Transverse colon (tissue), 4 donors: Measurements from ENCODE around the gene CENPQ. TPM values are rescaled to one million over a fixed set of nuclear protein-coding genes. Genes with fewer than 3 reads are reported as not detected.

Source experiments
- DNase-seq: peaks from one replicate; pipeline ENCODE4 v3.0.0-alpha.2; 2019
- H3K27ac ChIP-seq, 4 donors: fragments of 200-600 bp; sonication (generic); 2 replicates each; pipeline ENCODE4 v1.5.1; 2016 to 2018; ENCODE audit warnings: inconsistent platforms in 4 of 4
- H3K27me3 ChIP-seq: fragments of 200-600 bp; sonication (generic); 2 replicates; pipeline ENCODE4 v1.5.1; 2017; ENCODE audit warnings: inconsistent platforms
- H3K36me3 ChIP-seq, 4 donors: fragments of 200-600 bp; sonication (generic); 2 replicates each; pipeline ENCODE4 v1.5.1; 2017 to 2019; ENCODE audit warnings: inconsistent platforms in 4 of 4
- H3K4me1 ChIP-seq, 4 donors: fragments of 200-600 bp; sonication (generic); 2 replicates each; pipeline ENCODE4 v1.5.1; 2017 to 2020; ENCODE audit warnings: inconsistent platforms in 4 of 4
- H3K4me3 ChIP-seq, 4 donors: fragments of 200-600 bp; sonication (generic); 1 replicate in 1 of 4; 2 replicates in 3 of 4; pipeline versions ENCODE4 v1.5.1 to v1.6.1; 2017 to 2019; ENCODE audit warnings: inconsistent platforms in 4 of 4
- H3K9me3 ChIP-seq, 2 donors: fragments of 200-600 bp; sonication (generic); 2 replicates each; pipeline ENCODE4 v1.5.1; 2017 to 2019; ENCODE audit warnings: inconsistent platforms in 2 of 2
- CTCF ChIP-seq, 5 experiments: fragments of 200-600 bp in 3 of 5; fragments of 450-650 bp in 2 of 5; sonication (generic) in 3 of 5; IDR thresholded peaks; 1 replicate in 2 of 5; 2 replicates in 3 of 5; pipeline ENCODE4 v1.5.1; 2016 to 2017; ENCODE audit warnings: antibody characterized with exemption in 5 of 5, inconsistent platforms in 3 of 5, mild to moderate bottlenecking in 2 of 5, moderate library complexity in 1 of 5
- EP300 ChIP-seq: sonication (generic); formaldehyde crosslinking; IDR thresholded peaks from one replicate; pipeline ENCODE4 v1.6.1; 2017; ENCODE audit warnings: antibody characterized with exemption, low read depth
- POLR2A ChIP-seq: fragments of 450-650 bp; IDR thresholded peaks from one replicate; pipeline ENCODE4 v1.6.1; 2016; ENCODE audit warnings: antibody characterized with exemption, mild to moderate bottlenecking, moderate library complexity
- POLR2AphosphoS5 ChIP-seq, 3 donors: sonication (generic); formaldehyde crosslinking; IDR thresholded peaks; one replicate each; pipeline ENCODE4 v1.6.1; 2016; ENCODE audit warnings: antibody characterized with exemption in 3 of 3
- WGBS, 2 donors: methylation state at CpG; one replicate each; pipeline ENCODE4 v1.1.5; 2018; ENCODE audit warnings: low coverage in 1 of 2; 5-methylcytosine and 5-hydroxymethylcytosine counted together
- in situ Hi-C, 4 donors: fragments of 200-750 bp; cut with MboI; loops; one replicate each; pipeline versions ENCODE4 v1.15.0 to v1.15.1; 2017; ENCODE audit warnings: low sequenced_read_pairs in 3 of 4, low pct_ligation_motif_present in 1 of 4, low pct_unique_long_range_greater_than_20kb in 1 of 4
- intact Hi-C: fragments of 100-400 bp; cut with DNase I; formaldehyde crosslinking; loops from one replicate; pipeline ENCODE4 v1.15.1; 2023; ENCODE audit warnings: low total_unique reads
- total RNA-seq, 4 donors: library from RNA; depleted of rRNA; stranded (reverse); fragments of >200 nt; gene quantifications; one replicate each; pipeline ENCODE4 v1.1.0, GENCODE V29; 2016

The CENPQ gene
- total RNA-seq, 4 donors from 2014 or later: 1.7 to 3.0 (median 2.9) TPM; not detected in 1

DNA sequence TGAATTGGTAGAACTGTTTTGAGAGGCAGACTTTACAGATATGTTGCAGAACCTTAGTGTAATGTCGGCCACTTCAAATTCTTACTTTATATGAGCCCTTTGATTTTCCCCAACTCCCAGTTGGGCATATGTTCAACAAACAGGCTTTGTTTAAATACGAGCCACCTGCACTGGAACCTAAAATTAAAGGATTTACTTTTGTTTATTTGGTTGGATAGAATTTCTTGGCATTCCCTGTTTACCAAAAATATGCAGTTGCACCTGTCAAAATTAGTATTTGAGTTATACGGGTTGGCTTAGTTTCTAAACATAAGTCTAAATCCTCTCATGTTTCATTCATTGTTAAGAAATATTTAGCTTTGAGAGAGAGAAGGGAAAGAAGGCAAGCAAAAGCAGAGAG, 34.1 kb downstream of the CENPQ start:
- WGBS, 2 donors: 36 to 50% methylated on average over 2 to 3 of the region's 3 CpGs
- H3K4me1 ChIP-seq: no peaks in the 10 kb centered on the region
- H3K27ac ChIP-seq: no peak overlapping the region
- TF ChIP-seq CTCF (IDR thresholded peaks at IDR 0.05): no peak
- TF ChIP-seq EP300: no peak
- TF ChIP-seq POLR2AphosphoS5 (IDR thresholded peaks at IDR 0.05): no peak
- no peak for TF ChIP-seq POLR2A
- intact Hi-C loops: no loop called here
- no peaks in the 10 kb centered on the region for H3K9me3 ChIP-seq
- in situ Hi-C loops: no loop called here
- H3K36me3 ChIP-seq: peaks cover 0 to 6% (median 2%) of the 10 kb centered on the region in 4 donors
- H3K4me3 ChIP-seq: no peak overlapping the region
- DNase-seq: no peak
- no peaks in the 10 kb centered on the region for H3K27me3 ChIP-seq

DNA sequence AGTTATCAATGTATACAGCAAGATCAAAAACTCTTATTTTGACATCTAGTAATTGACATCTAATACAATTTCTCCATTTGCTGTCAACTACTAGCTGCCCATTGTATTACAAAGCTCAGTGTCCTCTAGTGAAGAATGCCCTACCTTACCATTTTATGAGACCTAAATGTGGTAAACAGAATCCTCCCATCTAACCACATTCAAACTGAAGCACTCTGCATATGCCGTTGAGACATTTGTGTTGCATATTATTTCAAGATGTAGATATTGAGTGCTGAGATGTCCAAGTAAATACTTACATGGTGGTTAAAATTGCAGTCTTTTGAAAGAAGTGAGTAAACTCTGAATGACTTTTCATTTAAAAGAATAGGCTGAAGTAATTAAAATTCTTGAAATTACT, 36.0 kb downstream of the CENPQ start:
- DNase-seq: no peak
- Histone ChIP-seq H3K36me3 (no peaks in the 10 kb centered on the region), H3K27ac (no peak overlapping the region), H3K9me3 (no peaks in the 10 kb centered on the region), H3K27me3 (no peaks in the 10 kb centered on the region), H3K4me1 (no peaks in the 10 kb centered on the region), H3K4me3 (no peak overlapping the region)
- no peak for TF ChIP-seq POLR2AphosphoS5 (IDR thresholded peaks at IDR 0.05)
- TF ChIP-seq EP300: no peak
- TF ChIP-seq POLR2A: no peak
- no peak for TF ChIP-seq CTCF (IDR thresholded peaks at IDR 0.05)
- intact Hi-C loops: no loop called here
- in situ Hi-C loops: no loop called here
- WGBS, 2 donors: 33 to 63% methylated on average over 1 of the region's 1 CpG

GRCh38 chr6:49499623-49500022, 36.5 kb downstream of the CENPQ start, which contains the start of gene GLYATL3:
TSS of gene GLYATL3 (plus strand) at chr6:49499923. CDS start at chr6:49511991, 12,068 bp downstream.
- intact Hi-C loops: no loop called here
- in situ Hi-C loops: no loop called here
- Histone ChIP-seq H3K27me3 (no peaks in the 10 kb centered on the region), H3K4me3 (no peak within 1 kb of the TSS), H3K36me3 (no peaks in the 10 kb centered on the region), H3K9me3 (no peaks in the 10 kb centered on the region), H3K27ac (no peak within 1 kb of the TSS), H3K4me1 (no peaks in the 10 kb centered on the region)
- no peak for DNase-seq
- 36 to 46% methylated on average over 2 of the region's 2 CpGs for WGBS, 2 donors
- TF ChIP-seq CTCF (IDR thresholded peaks at IDR 0.05) (no peak), POLR2AphosphoS5 (IDR thresholded peaks at IDR 0.05) (no peak), POLR2A (no peak), EP300 (no peak)

DNA sequence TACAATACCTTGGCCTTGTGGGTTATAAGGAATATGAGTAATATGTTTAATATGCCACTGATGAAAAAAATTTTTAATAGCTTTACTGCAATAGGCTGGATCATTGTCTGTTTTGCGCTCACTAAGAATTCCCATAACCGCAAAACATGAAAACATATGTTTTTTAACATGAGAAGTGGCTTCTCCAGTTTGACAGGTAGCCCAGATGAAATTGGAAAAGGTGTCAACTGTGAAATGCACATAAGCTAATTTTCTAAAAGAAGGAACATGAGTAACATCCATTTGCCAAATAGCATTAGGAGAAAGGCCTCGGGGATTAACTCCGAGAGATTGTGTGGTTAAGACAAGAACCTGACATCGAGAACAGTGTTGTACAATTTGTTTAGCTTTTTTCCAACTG, 41.5 kb downstream of the CENPQ start:
- no peaks in the 10 kb centered on the region for H3K36me3 ChIP-seq
- no peak overlapping the region for H3K27ac ChIP-seq
- no peaks in the 10 kb centered on the region for H3K27me3 ChIP-seq
- 78 to 91% methylated on average over 3 to 5 of the region's 5 CpGs for WGBS, 2 donors
- in situ Hi-C loops: no loop called here
- no peak for DNase-seq
- intact Hi-C loops: no loop called here
- H3K9me3 ChIP-seq: no peaks in the 10 kb centered on the region
- peaks cover 0 to 6% (median 4%) of the 10 kb centered on the region in 4 donors for H3K4me1 ChIP-seq
- no peak overlapping the region for H3K4me3 ChIP-seq
- no peak for TF ChIP-seq POLR2A

- Histone ChIP-seq H3K27me3 (no peaks in the 10 kb centered on the region), H3K36me3 (no peaks in the 10 kb centered on the region), H3K27ac (no peak overlapping the region), H3K4me3 (no peak overlapping the region), H3K4me1 (peaks cover 0 to 6% (median 4%) of the 10 kb centered on the region in 4 donors), H3K9me3 (no peaks in the 10 kb centered on the region)
- DNase-seq: peak; percentile 22
- intact Hi-C loops (no loop called here), in situ Hi-C loops (no loop called here)
- TF ChIP-seq POLR2A (no peak), CTCF (IDR thresholded peaks at IDR 0.05) (no peak), EP300 (no peak), POLR2AphosphoS5 (IDR thresholded peaks at IDR 0.05) (no peak)
- WGBS, 2 donors: 32 to 51% methylated on average over 5 of the region's 5 CpGs
Measured at GRCh38 chr6:49506569-49507111, 43.5 kb downstream of the CENPQ start.
